GM23248 (cell line): Measurements from ENCODE around the gene MLXIPL. TPM values are rescaled to one million over a fixed set of nuclear protein-coding genes. Genes with fewer than 3 reads are reported as not detected.
A peak's percentile ranks its signal among the peaks of the same experiment; 100 is the strongest.
"Not testable (repeated sequence)": the region's sequence is repeated elsewhere in the genome, so short reads cannot be mapped to it uniquely, and the experiment has no call there.

Source experiments
- DNase-seq: peaks from one replicate; pipeline ENCODE4 v3.0.0-alpha.2; 2015
- H2AFZ ChIP-seq: fragments of 200-600 bp; sonication (generic); 2 replicates; pipeline ENCODE4 v1.6.1; 2016; ENCODE audit warnings: antibody characterized with exemption
- H3F3A ChIP-seq: fragments of 200-600 bp; sonication (generic); 2 replicates; pipeline ENCODE4 v1.6.1; 2016; ENCODE audit warnings: mild to moderate bottlenecking, antibody characterized with exemption, mixed run types; ENCODE audit not compliant: insufficient read depth
- H3K27ac ChIP-seq: fragments of 200-600 bp; sonication (generic); 2 replicates; pipeline ENCODE4 v1.5.1; 2016; ENCODE audit warnings: mild to moderate bottlenecking
- H3K27me3 ChIP-seq: fragments of 200-600 bp; sonication (generic); replicated peaks from 2 replicates; pipeline ENCODE4 v1.6.1; 2016; ENCODE audit warnings: mild to moderate bottlenecking; ENCODE audit not compliant: insufficient read depth
- H3K36me3 ChIP-seq: fragments of 200-600 bp; sonication (generic); 2 replicates; pipeline ENCODE4 v1.6.1; 2016; ENCODE audit warnings: low read depth, mild to moderate bottlenecking
- H3K4me1 ChIP-seq: fragments of 200-600 bp; sonication (generic); 2 replicates; pipeline ENCODE4 v1.6.1; 2016; ENCODE audit warnings: mild to moderate bottlenecking; ENCODE audit not compliant: insufficient read depth
- H3K4me2 ChIP-seq: fragments of 200-600 bp; sonication (generic); one replicate; pipeline ENCODE4 v1.6.1; 2016; ENCODE audit warnings: mild to moderate bottlenecking; ENCODE audit not compliant: unreplicated experiment
- H3K4me3 ChIP-seq: fragments of 200-600 bp; sonication (generic); 2 replicates; pipeline ENCODE4 v1.5.1; 2016; ENCODE audit warnings: mild to moderate bottlenecking
- H3K79me2 ChIP-seq: fragments of 200-600 bp; sonication (generic); 2 replicates; pipeline ENCODE4 v1.6.1; 2016; ENCODE audit warnings: mild to moderate bottlenecking; ENCODE audit not compliant: insufficient read depth
- H3K9ac ChIP-seq: fragments of 200-600 bp; sonication (generic); 2 replicates; pipeline ENCODE4 v1.6.1; 2016; ENCODE audit warnings: mild to moderate bottlenecking
- H3K9me2 ChIP-seq: fragments of 200-600 bp; sonication (generic); 2 replicates; pipeline ENCODE4 v1.6.1; 2016; ENCODE audit warnings: mixed run types, mild to moderate bottlenecking, moderate library complexity; ENCODE audit not compliant: insufficient read depth
- H3K9me3 ChIP-seq: fragments of 200-600 bp; sonication (generic); one replicate; pipeline ENCODE4 v1.6.1; 2017; ENCODE audit warnings: low read depth
- H4K20me1 ChIP-seq: fragments of 200-600 bp; sonication (generic); 2 replicates; pipeline ENCODE4 v1.6.0; 2016; ENCODE audit not compliant: insufficient read depth
- EZH2 ChIP-seq: fragments of 200-600 bp; sonication (generic); IDR thresholded peaks from 2 replicates; pipeline ENCODE4 v1.6.1; 2018; ENCODE audit warnings: antibody characterized with exemption, mild to moderate bottlenecking; ENCODE audit not compliant: insufficient read depth, poor library complexity, severe bottlenecking
- EZH2phosphoT487 ChIP-seq: fragments of 200-600 bp; sonication (generic); IDR thresholded peaks from 2 replicates; pipeline ENCODE4 v1.6.1; 2018; ENCODE audit warnings: antibody characterized with exemption, moderate library complexity, mild to moderate bottlenecking, low read depth; ENCODE audit not compliant: insufficient read depth
- WGBS, 2 experiments: methylation state at CpG; one replicate each; pipeline ENCODE4 v1.1.6; 2015 to 2017; ENCODE audit warnings: low lambda C conversion rate in 2 of 2, low coverage in 1 of 2; ENCODE audit errors: missing lambda C conversion rate in 2 of 2; 5-methylcytosine and 5-hydroxymethylcytosine counted together
- in situ Hi-C: fragments of 300-500 bp; cut with MboI; formaldehyde crosslinking; loops from 2 replicates; pipeline ENCODE4 v1.15.0; 2020
- polyA plus RNA-seq: library from polyadenylated mRNA; unstranded; fragments of >200 nt; fragmentation: Nextera tagmentation; extraction: Ambion mirVana; gene quantifications from 2 replicates; pipeline ENCODE4 v1.2.1, GENCODE V29; 2016
- total RNA-seq: library from RNA; depleted of rRNA; stranded (reverse); fragments of >200 nt; shearing (Covaris generic); gene quantifications from 2 replicates; pipeline ENCODE4 v1.2.3, GENCODE V29; 2014

Gene MLXIPL
- total and polyA plus RNA-seq, 2 experiments from 2014 or later, result not detected

GRCh38 chr7:73618538-73618937 lies 5.8 kb downstream of the MLXIPL start:
- Histone ChIP-seq H3K4me3 (no peak overlapping the region), H3K9ac (no peak overlapping the region), H3F3A (no peaks in the 10 kb centered on the region), H3K4me1 (no peaks in the 10 kb centered on the region), H4K20me1 (no peaks in the 10 kb centered on the region), H3K79me2 (no peaks in the 10 kb centered on the region), H3K36me3 (no peaks in the 10 kb centered on the region), H2AFZ (no peak overlapping the region), H3K4me2 (no peak overlapping the region), H3K9me3 (no peaks in the 10 kb centered on the region), H3K9me2 (no peaks in the 10 kb centered on the region), H3K27me3 (peaks cover 21% of the 10 kb centered on the region), H3K27ac (no peak overlapping the region)
- TF ChIP-seq EZH2phosphoT487 (no peak), EZH2 (no peak)
- 67 to 71% methylated on average over 4 of the region's 4 CpGs for WGBS, 2 experiments
- DNase-seq, result no peak
- in situ Hi-C loops, result loop anchor here (25.0 kb wide), 1 partner anchor 244 kb away; the partner anchor contains the start of gene TMEM270

GRCh38 chr7:73617520-73617919 lies 6.8 kb downstream of the MLXIPL start:
- not testable (repeated sequence) for H3K9me2 ChIP-seq, H4K20me1 ChIP-seq, H3F3A ChIP-seq, H3K36me3 ChIP-seq, H3K9me3 ChIP-seq, H3K79me2 ChIP-seq, H3K9ac ChIP-seq, H3K27ac ChIP-seq, DNase-seq, H2AFZ ChIP-seq, H3K4me2 ChIP-seq, H3K4me1 ChIP-seq, H3K4me3 ChIP-seq
- 94 to 98% methylated on average over 9 of the region's 9 CpGs for WGBS, 2 experiments
- H3K27me3 ChIP-seq, result peaks cover 11% of the 10 kb centered on the region
- in situ Hi-C loops, result loop anchor here (25.0 kb wide), 1 partner anchor 245 kb away; the partner anchor contains the start of gene TMEM270

- in situ Hi-C loops, result loop anchor here (25.0 kb wide), 1 partner anchor 246 kb away; the partner anchor contains the start of gene TMEM270
- no peaks in the 10 kb centered on the region for H3K79me2 ChIP-seq
- no peaks in the 10 kb centered on the region for H3K9me2 ChIP-seq
- H3K27ac ChIP-seq, result no peak overlapping the region
- 62 to 78% methylated on average over 4 of the region's 4 CpGs for WGBS, 2 experiments
- TF ChIP-seq EZH2 (no peak), EZH2phosphoT487 (no peak)
- H4K20me1 ChIP-seq, result no peaks in the 10 kb centered on the region
- no peak overlapping the region for H3K4me3 ChIP-seq
- H3K4me2 ChIP-seq, result no peak overlapping the region
- H2AFZ ChIP-seq, result no peak overlapping the region
- peaks cover 5% of the 10 kb centered on the region; the same call in 1 of the 2 replicates for H3K27me3 ChIP-seq
- no peaks in the 10 kb centered on the region for H3K4me1 ChIP-seq
- DNase-seq, result peak; percentile 25
- H3K36me3 ChIP-seq, result no peaks in the 10 kb centered on the region
- no peak overlapping the region for H3K9ac ChIP-seq
- H3K9me3 ChIP-seq, result no peaks in the 10 kb centered on the region
- H3F3A ChIP-seq, result no peaks in the 10 kb centered on the region
These were observed 8.4 kb downstream of the MLXIPL start for GRCh38 chr7:73615886-73616285.

- H3K9me3 ChIP-seq, H3K9ac ChIP-seq, H3K36me3 ChIP-seq, H3K27me3 ChIP-seq, H3K4me2 ChIP-seq, H3K9me2 ChIP-seq, H3K4me3 ChIP-seq, H3K4me1 ChIP-seq, DNase-seq, H3K79me2 ChIP-seq, H2AFZ ChIP-seq, H4K20me1 ChIP-seq, H3K27ac ChIP-seq, H3F3A ChIP-seq: not testable (repeated sequence)
- 78 to 84% methylated on average over 10 of the region's 10 CpGs for WGBS, 2 experiments
- in situ Hi-C loops, result loop anchor here (25.0 kb wide), 1 partner anchor 247 kb away; the partner anchor contains the start of gene TMEM270
These were observed 9.4 kb downstream of the MLXIPL start for GRCh38 chr7:73614937-73615336.
